ENCODE measurements around the gene UPB1.

The UPB1 gene

DNA sequence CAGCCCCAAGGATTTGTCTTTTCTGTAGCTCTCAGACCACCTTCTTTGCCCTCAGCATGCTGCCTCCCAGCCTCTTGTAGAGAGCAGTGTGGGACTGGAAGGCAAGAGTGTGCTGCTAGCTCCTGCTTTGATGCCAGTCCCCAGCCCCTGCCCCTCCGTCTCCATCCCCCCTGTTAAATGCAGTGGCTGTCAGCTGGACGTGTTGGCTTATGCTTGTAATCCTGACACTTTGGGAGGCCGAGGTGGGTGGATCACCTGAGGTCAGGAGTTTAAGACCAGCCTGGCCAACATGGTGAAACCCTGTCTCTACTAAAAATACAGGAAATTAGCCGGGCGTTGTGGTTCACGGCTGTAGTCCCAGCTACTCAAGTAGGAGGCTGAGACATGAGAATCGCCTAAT is 76.1 kb downstream of the UPB1 start:
- Mint-ChIP-seq H3K27me3 (no peaks in the 10 kb centered on the region), H3K9me3 (no peaks in the 10 kb centered on the region), H3K4me3 (no peak overlapping the region), H3K27ac (no peak overlapping the region), H3K36me3 (ENCODE audit: low read depth) (peaks cover 56% of the 10 kb centered on the region), H3K4me1 (no peaks in the 10 kb centered on the region)
- no peak for ATAC-seq
- DNase-seq: no peak

GRCh38 chr22:24576778-24577177 is 81.6 kb downstream of the UPB1 start:
- H3K36me3 Mint-ChIP-seq (ENCODE audit: low read depth): peaks cover 32% of the 10 kb centered on the region
- no peaks in the 10 kb centered on the region for H3K9me3 Mint-ChIP-seq
- DNase-seq (no peak), ATAC-seq (no peak)
- H3K4me1 Mint-ChIP-seq: no peaks in the 10 kb centered on the region
- H3K4me3 Mint-ChIP-seq: no peak overlapping the region
- peak overlapping the region; percentile 6 for H3K27ac Mint-ChIP-seq
- no peaks in the 10 kb centered on the region for H3K27me3 Mint-ChIP-seq

Measured in activated naive CD8-positive, alpha-beta T cell treated with anti-CD3 and anti-CD28 coated beads, Interleukin-2, amount 50 U/mL, for 24 hours (primary cell).